ENCODE measurements around the gene RCL1. TPM values are rescaled to one million over a fixed set of nuclear protein-coding genes. Genes with fewer than 3 reads are reported as not detected.

The RCL1 gene
- total RNA-seq, 1 experiment from 2014 or later: 9.5 TPM

- Histone ChIP-seq H3K4me2 (no peak overlapping the region), H3K4me1 (replicated peaks; ENCODE audit: insufficient read depth) (no peaks in the 10 kb centered on the region), H3K4me3 (no peak overlapping the region), H3K27ac (no peak overlapping the region), H3K79me2 (ENCODE audit: low read depth) (no peaks in the 10 kb centered on the region), H3F3A (ENCODE audit: insufficient read depth, low read depth) (no peaks in the 10 kb centered on the region), H3K9me3 (ENCODE audit: insufficient read depth, low read depth) (no peaks in the 10 kb centered on the region), H4K20me1 (ENCODE audit: insufficient read depth) (no peaks in the 10 kb centered on the region), H2AFZ (no peak overlapping the region), H3K9me2 (ENCODE audit: insufficient read depth) (no peaks in the 10 kb centered on the region), H3K27me3 (ENCODE audit: insufficient read depth, low read depth) (no peaks in the 10 kb centered on the region), H3K36me3 (ENCODE audit: low read depth) (no peaks in the 10 kb centered on the region)
- TF ChIP-seq CTCF (conservative IDR thresholded peaks at IDR 0.05): no peak
- no TSS peak for BruUV-seq (replicated peaks)
- no peak for DNase-seq
- intact Hi-C loops (cut with micrococcal nuclease; ENCODE audit: unreplicated experiment): loop anchor here (10.0 kb wide), 1 partner anchor 118 kb away; the partner anchor contains the start of gene JAK2
- ChIA-PET POLR2A (ENCODE audit: unreplicated experiment) (no interaction called here), CTCF (no interaction called here)
These were observed 73.7 kb downstream of the RCL1 start for GRCh38 chr9:4866239-4866969.

- Histone ChIP-seq H3K9me3 (ENCODE audit: insufficient read depth, low read depth) (no peaks in the 10 kb centered on the region), H2AFZ (no peak overlapping the region), H3K79me2 (ENCODE audit: low read depth) (no peaks in the 10 kb centered on the region), H3K9me2 (ENCODE audit: insufficient read depth) (no peaks in the 10 kb centered on the region), H3K4me3 (no peak overlapping the region), H3K4me1 (replicated peaks; ENCODE audit: insufficient read depth) (no peaks in the 10 kb centered on the region), H3K27ac (no peak overlapping the region), H3F3A (ENCODE audit: insufficient read depth, low read depth) (no peaks in the 10 kb centered on the region), H3K27me3 (ENCODE audit: insufficient read depth, low read depth) (no peaks in the 10 kb centered on the region), H3K4me2 (no peak overlapping the region), H4K20me1 (ENCODE audit: insufficient read depth) (no peaks in the 10 kb centered on the region), H3K36me3 (ENCODE audit: low read depth) (no peaks in the 10 kb centered on the region)
- DNase-seq: no peak
- BruUV-seq (replicated peaks): no TSS peak
- TF ChIP-seq CTCF (conservative IDR thresholded peaks at IDR 0.05) (no peak), EZH2 (IDR thresholded peaks at IDR 0.05; ENCODE audit: low read depth) (no peak)
- intact Hi-C loops (cut with micrococcal nuclease; ENCODE audit: unreplicated experiment): no loop called here
- ChIA-PET POLR2A (ENCODE audit: unreplicated experiment) (no interaction called here), CTCF (no interaction called here)
These were observed 80.3 kb downstream of the RCL1 start for GRCh38 chr9:4873066-4873465.

GRCh38 chr9:4875559-4875958 is 82.8 kb downstream of the RCL1 start:
- H3K4me3 ChIP-seq: no peak overlapping the region
- no peaks in the 10 kb centered on the region for H3K27me3 ChIP-seq (ENCODE audit: insufficient read depth, low read depth)
- no peaks in the 10 kb centered on the region for H3K4me1 ChIP-seq (replicated peaks; ENCODE audit: insufficient read depth)
- no TSS peak for BruUV-seq (replicated peaks)
- no peak overlapping the region for H2AFZ ChIP-seq
- POLR2A ChIA-PET (ENCODE audit: unreplicated experiment): no interaction called here
- no peak overlapping the region for H3K4me2 ChIP-seq
- intact Hi-C loops (cut with micrococcal nuclease; ENCODE audit: unreplicated experiment): no loop called here
- no peaks in the 10 kb centered on the region for H3K36me3 ChIP-seq (ENCODE audit: low read depth)
- no peak for DNase-seq
- no peaks in the 10 kb centered on the region for H3K79me2 ChIP-seq (ENCODE audit: low read depth)
- H4K20me1 ChIP-seq (ENCODE audit: insufficient read depth): no peaks in the 10 kb centered on the region
- no peaks in the 10 kb centered on the region for H3K9me3 ChIP-seq (ENCODE audit: insufficient read depth, low read depth)
- H3K9me2 ChIP-seq (ENCODE audit: insufficient read depth): no peaks in the 10 kb centered on the region
- H3F3A ChIP-seq (ENCODE audit: insufficient read depth, low read depth): no peaks in the 10 kb centered on the region
- H3K27ac ChIP-seq: no peak overlapping the region
- no peak for TF ChIP-seq EZH2 (IDR thresholded peaks at IDR 0.05; ENCODE audit: low read depth)
- no peak for TF ChIP-seq CTCF (conservative IDR thresholded peaks at IDR 0.05)
- CTCF ChIA-PET: no interaction called here
